Keratinocyte (primary cell): Measurements from ENCODE around the gene FMN1. TPM values are rescaled to one million over a fixed set of nuclear protein-coding genes. Genes with fewer than 3 reads are reported as not detected.

Source experiments
- DNase-seq: peaks from one replicate; pipeline ENCODE4 v3.0.0-alpha.2; 2011; ENCODE audit warnings: low read depth, missing footprints, low spot score
- FAIRE-seq: peaks from 2 replicates; lab custom pipeline; 2011; peaks lifted over from hg19 to GRCh38; lab: Jason Lieb, UNC
- H2AFZ ChIP-seq: 2 replicates; pipeline ENCODE4 v1.6.0; 2012; ENCODE audit warnings: low read length, control low read depth, inconsistent platforms; ENCODE audit not compliant: control insufficient read depth
- H3K27ac ChIP-seq: 2 replicates; pipeline ENCODE4 v1.5.1; 2011; ENCODE audit warnings: low read length; ENCODE audit not compliant: control insufficient read depth, insufficient read depth
- H3K27me3 ChIP-seq: 3 replicates; pipeline ENCODE4 v1.6.0; 2011; ENCODE audit warnings: low read length; ENCODE audit not compliant: control insufficient read depth, insufficient read depth; ENCODE audit errors: extremely low read depth
- H3K36me3 ChIP-seq, 2 experiments: 2 replicates in 1 of 2; 3 replicates in 1 of 2; pipeline ENCODE4 v1.5.1; 2011; ENCODE audit warnings: low read length in 2 of 2, mild to moderate bottlenecking in 1 of 2; ENCODE audit not compliant: control insufficient read depth in 2 of 2, insufficient read depth in 2 of 2; ENCODE audit errors: extremely low read depth in 1 of 2
- H3K4me1 ChIP-seq: 3 replicates; pipeline ENCODE4 v1.5.1; 2011; ENCODE audit warnings: low read length; ENCODE audit not compliant: control insufficient read depth, insufficient read depth; ENCODE audit errors: extremely low read depth
- H3K4me2 ChIP-seq: 3 replicates; pipeline ENCODE4 v1.6.0; 2011; ENCODE audit warnings: low read depth, low read length; ENCODE audit not compliant: control insufficient read depth, insufficient read depth; ENCODE audit errors: extremely low read depth
- H3K4me3 ChIP-seq, 3 experiments: fragments of 200-600 bp in 1 of 3; sonication (generic) in 1 of 3; 2 replicates in 2 of 3; 3 replicates in 1 of 3; pipeline ENCODE4 v1.5.1; 2011 to 2016; ENCODE audit warnings: low read length in 3 of 3, mild to moderate bottlenecking in 3 of 3, control low read depth in 2 of 3, inconsistent platforms in 1 of 3, low read depth in 1 of 3, mixed read lengths in 1 of 3, mixed run types in 1 of 3, moderate library complexity in 1 of 3; ENCODE audit not compliant: control insufficient read depth in 2 of 3, insufficient read depth in 2 of 3; ENCODE audit errors: extremely low read depth in 1 of 3
- H3K79me2 ChIP-seq: 2 replicates; pipeline ENCODE4 v1.6.0; 2012; ENCODE audit warnings: low read length; ENCODE audit not compliant: control insufficient read depth, insufficient read depth
- H3K9ac ChIP-seq: 3 replicates; pipeline ENCODE4 v1.6.0; 2011; ENCODE audit warnings: low read length; ENCODE audit not compliant: control insufficient read depth, insufficient read depth; ENCODE audit errors: extremely low read depth
- H3K9me1 ChIP-seq: 3 replicates; pipeline ENCODE4 v1.6.0; 2011; ENCODE audit warnings: low read length; ENCODE audit not compliant: control insufficient read depth, insufficient read depth; ENCODE audit errors: extremely low read depth
- H3K9me3 ChIP-seq: 2 replicates; pipeline ENCODE4 v1.5.1; 2012; ENCODE audit warnings: low read depth, low read length; ENCODE audit not compliant: control insufficient read depth
- H4K20me1 ChIP-seq: 3 replicates; pipeline ENCODE4 v1.6.0; 2011; ENCODE audit warnings: low read length; ENCODE audit not compliant: control insufficient read depth, insufficient read depth; ENCODE audit errors: extremely low read depth
- CTCF ChIP-seq, 3 experiments: IDR thresholded peaks in 1 of 3; conservative IDR thresholded peaks in 1 of 3; optimal IDR thresholded peaks in 1 of 3; 2 replicates in 2 of 3; 3 replicates in 1 of 3; pipeline versions ENCODE3 to v1.5.1; 2011; ENCODE audit warnings: low read length in 3 of 3, mild to moderate bottlenecking in 3 of 3, moderate library complexity in 2 of 3, control low read depth in 1 of 3, inconsistent platforms in 1 of 3; ENCODE audit not compliant: insufficient read depth in 2 of 3; ENCODE audit errors: extremely low read depth in 1 of 3
- EZH2 ChIP-seq: IDR thresholded peaks from one replicate; pipeline ENCODE4 v1.6.1; 2012; ENCODE audit warnings: inconsistent platforms, mild to moderate bottlenecking, low read length, moderate library complexity
- dilution Hi-C: fragments of 300-500 bp; cut with MboI; formaldehyde crosslinking; loops from one replicate; pipeline ENCODE4 v1.7.0; 2020; ENCODE audit warnings: low sequenced_read_pairs; ENCODE audit not compliant: extremely low pct_ligation_motif_present
- polyA plus RNA-seq, 5 experiments: library from polyadenylated mRNA; depleted of rRNA in 3 of 5; stranded (reverse) in 3 of 5; stranded (forward) in 1 of 5; unstranded in 1 of 5; fragments of >200 nt; gene quantifications; 1 replicate in 1 of 5; 2 replicates in 3 of 5; 3 replicates in 1 of 5; pipeline versions ENCODE4 v1.2.1 to v1.2.3, GENCODE V29; 2011 to 2012; ENCODE audit warnings: missing spikeins in 2 of 5, low read depth in 1 of 5, low replicate concordance in 1 of 5

The FMN1 gene
- polyA plus RNA-seq, 1 donor (not counting 4 experiments of a cell fraction or from before 2014, with no cell fraction given), result 0.71 TPM

DNA sequence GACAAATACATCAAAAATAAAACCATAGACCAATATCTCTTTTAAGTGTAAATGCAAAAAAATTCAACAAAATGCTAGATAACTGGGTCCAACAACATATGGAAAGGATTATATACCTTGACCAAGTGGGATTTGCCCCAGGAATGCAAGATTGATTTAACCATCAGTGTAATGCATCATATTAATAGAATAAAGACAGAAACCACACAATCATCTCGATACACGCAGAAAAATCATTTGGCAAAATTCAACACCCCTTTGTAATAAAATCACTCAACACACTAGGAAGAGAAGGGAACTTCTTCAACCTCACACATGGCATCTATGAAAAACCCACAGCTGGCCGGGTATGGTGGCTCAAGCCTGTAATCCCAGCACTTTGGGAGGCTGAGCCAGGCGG, 457.2 kb downstream of the FMN1 start:
- Histone ChIP-seq H3K4me2 (no peak overlapping the region), H3K9me1 (no peaks in the 10 kb centered on the region), H3K4me1 (no peaks in the 10 kb centered on the region), H3K36me3 (no peaks in the 10 kb centered on the region), H3K9me3 (no peaks in the 10 kb centered on the region), H3K4me3 (no peak overlapping the region), H3K9ac (no peak overlapping the region), H3K79me2 (no peaks in the 10 kb centered on the region), H3K27ac (no peak overlapping the region), H2AFZ (no peak overlapping the region), H3K27me3 (peaks cover 2% of the 10 kb centered on the region), H4K20me1 (no peaks in the 10 kb centered on the region)
- TF ChIP-seq EZH2 (no peak), CTCF (optimal IDR thresholded peaks at IDR 0.05 in 1 of 3, IDR thresholded peaks at IDR 0.05 in 1 of 3, conservative IDR thresholded peaks at IDR 0.05 in 1 of 3; ENCODE audit: extremely low read depth in 1 of 3, insufficient read depth in 2 of 3, low read length in 3 of 3) (no peak)
- dilution Hi-C loops, result no loop called here
- no peak for FAIRE-seq
- DNase-seq, result no peak

DNA sequence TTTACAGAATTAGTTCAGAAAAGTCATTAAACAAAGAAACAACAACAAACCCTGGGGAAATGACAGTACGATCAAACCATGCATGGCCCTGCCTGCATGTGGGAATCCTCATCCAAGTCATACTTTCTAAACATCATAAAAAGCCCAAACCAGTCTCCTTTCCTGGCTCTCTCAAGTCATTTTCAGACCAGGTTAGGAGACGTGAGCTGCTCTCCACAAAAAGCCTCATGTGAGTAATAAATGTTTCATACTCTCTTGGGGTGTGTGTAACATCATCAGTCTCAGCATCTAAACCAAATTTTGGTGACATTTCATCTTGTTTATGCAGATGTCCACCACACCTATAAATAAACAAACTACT, 457.8 kb downstream of the FMN1 start:
- Histone ChIP-seq H3K9me1 (no peaks in the 10 kb centered on the region), H4K20me1 (no peaks in the 10 kb centered on the region), H3K4me3 (no peak overlapping the region), H3K27me3 (peaks cover 2% of the 10 kb centered on the region), H3K9ac (no peak overlapping the region), H2AFZ (no peak overlapping the region), H3K36me3 (no peaks in the 10 kb centered on the region), H3K4me2 (no peak overlapping the region), H3K9me3 (no peaks in the 10 kb centered on the region), H3K79me2 (no peaks in the 10 kb centered on the region), H3K4me1 (no peaks in the 10 kb centered on the region), H3K27ac (no peak overlapping the region)
- TF ChIP-seq EZH2 (no peak), CTCF (optimal IDR thresholded peaks at IDR 0.05 in 1 of 3, IDR thresholded peaks at IDR 0.05 in 1 of 3, conservative IDR thresholded peaks at IDR 0.05 in 1 of 3; ENCODE audit: extremely low read depth in 1 of 3, insufficient read depth in 2 of 3, low read length in 3 of 3) (no peak)
- DNase-seq (no peak), FAIRE-seq (no peak)
- dilution Hi-C loops, result no loop called here
